SJCRH30 (cell line): ENCODE results near the gene GPATCH11. TPM values are rescaled to one million over a fixed set of nuclear protein-coding genes. Genes with fewer than 3 reads are reported as not detected.
A peak's percentile ranks its signal among the peaks of the same experiment; 100 is the strongest.

Experiments
- DNase-seq, 2 experiments: peaks; one replicate each; pipeline ENCODE4 v3.0.0-alpha.2; 2015 to 2020
- H3K27ac ChIP-seq: fragments of 250-450 bp; sonication (Bioruptor Pico); 2 replicates; pipeline ENCODE4 v1.5.1; 2020; ENCODE audit warnings: mild to moderate bottlenecking, moderate library complexity
- H3K27me3 ChIP-seq: fragments of 250-450 bp; sonication (Bioruptor Pico); 2 replicates; pipeline ENCODE4 v1.5.1; 2020; ENCODE audit warnings: mild to moderate bottlenecking, moderate library complexity
- H3K36me3 ChIP-seq: fragments of 250-450 bp; sonication (Bioruptor Pico); 2 replicates; pipeline ENCODE4 v1.5.1; 2020; ENCODE audit warnings: mild to moderate bottlenecking, moderate library complexity
- H3K4me1 ChIP-seq: fragments of 250-450 bp; sonication (Bioruptor Pico); 2 replicates; pipeline ENCODE4 v1.5.1; 2020; ENCODE audit warnings: mild to moderate bottlenecking, moderate library complexity
- H3K4me3 ChIP-seq: fragments of 250-450 bp; sonication (Bioruptor Pico); 2 replicates; pipeline ENCODE4 v1.5.1; 2020; ENCODE audit warnings: mild to moderate bottlenecking, moderate library complexity
- H3K9me3 ChIP-seq: fragments of 250-450 bp; sonication (Bioruptor Pico); replicated peaks from 2 replicates; pipeline ENCODE4 v1.5.1; 2020; ENCODE audit warnings: mild to moderate bottlenecking, moderate library complexity
- total RNA-seq: library from RNA; depleted of rRNA; stranded (reverse); fragments of >200 nt; shearing (Covaris generic); gene quantifications from 2 replicates; pipeline ENCODE4 v1.2.3, GENCODE V29; 2014

The GPATCH11 gene
- total RNA-seq, 1 experiment from 2014 or later = 22.2 TPM

DNA sequence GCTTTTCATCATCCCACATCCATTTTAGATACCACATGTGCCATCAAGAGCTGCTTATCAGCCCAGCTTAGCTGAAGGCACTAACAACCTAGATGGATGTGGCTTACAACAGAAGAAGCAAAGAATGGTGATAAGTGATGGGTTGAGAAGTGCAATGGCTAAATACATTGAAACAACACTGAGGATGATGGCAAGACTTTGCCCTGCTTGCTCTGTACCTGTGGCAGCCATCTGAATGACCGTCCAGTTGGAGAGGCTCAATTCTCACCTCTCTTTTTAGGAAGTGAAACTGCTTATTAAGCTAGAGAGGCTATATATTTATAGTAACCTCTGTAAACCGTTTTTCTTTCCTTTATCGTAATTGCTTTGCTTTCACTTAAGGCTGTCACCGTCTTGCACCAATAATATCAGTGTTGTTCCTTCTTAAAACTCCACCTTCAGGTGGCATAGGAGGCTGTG lies 5.7 kb downstream of the GPATCH11 start:
- no peak for DNase-seq
- no peaks in the 10 kb centered on the region for H3K27me3 ChIP-seq
- H3K27ac ChIP-seq = no peak overlapping the region
- H3K9me3 ChIP-seq = no peaks in the 10 kb centered on the region
- peaks cover 47% of the 10 kb centered on the region for H3K36me3 ChIP-seq
- no peak overlapping the region for H3K4me3 ChIP-seq
- peaks cover 6% of the 10 kb centered on the region for H3K4me1 ChIP-seq

DNA sequence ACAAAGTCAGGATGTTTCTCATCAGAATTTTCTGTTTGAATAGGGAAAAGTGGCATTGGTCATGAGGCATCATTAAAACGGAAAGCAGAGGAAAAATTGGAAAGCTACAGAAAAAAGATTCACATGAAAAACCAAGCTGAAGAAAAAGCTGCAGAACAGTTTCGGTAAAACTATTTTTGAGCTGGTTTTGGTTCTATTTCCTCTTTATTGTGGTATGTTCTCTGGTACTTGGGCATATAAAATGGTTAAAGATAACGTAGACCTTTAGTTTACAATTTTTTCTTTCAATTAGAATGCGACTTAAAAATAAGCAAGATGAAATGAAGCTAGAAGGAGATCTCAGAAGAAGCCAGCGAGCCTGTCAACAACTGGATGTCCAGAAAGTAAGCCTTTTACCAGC lies 7.6 kb downstream of the GPATCH11 start:
- peaks cover 62% of the 10 kb centered on the region for H3K36me3 ChIP-seq

DNA sequence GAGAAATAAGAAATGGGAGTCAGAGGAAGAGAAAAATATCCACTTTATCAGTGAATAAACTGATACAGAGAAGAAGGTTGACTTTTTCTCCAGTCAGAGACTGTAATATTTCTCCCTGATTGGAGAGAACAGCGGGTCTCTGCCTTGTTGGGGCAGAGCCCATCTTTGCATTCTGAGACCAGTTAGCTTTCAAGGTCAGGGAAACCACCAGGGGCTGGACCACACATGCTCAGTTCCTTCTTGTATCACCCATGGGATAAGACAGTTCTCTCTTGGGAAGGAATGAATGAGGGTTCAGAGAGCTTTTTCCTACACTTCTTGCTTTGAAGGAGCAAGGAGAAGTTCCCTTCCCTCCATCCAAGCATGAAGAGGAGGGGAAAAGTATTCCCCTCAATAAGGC lies 12.2 kb downstream of the GPATCH11 start:
- Histone ChIP-seq H3K27me3 (no peaks in the 10 kb centered on the region), H3K4me3 (no peak overlapping the region), H3K36me3 (peaks cover 53% of the 10 kb centered on the region), H3K27ac (no peak overlapping the region), H3K4me1 (peaks cover 5% of the 10 kb centered on the region; the same call in 1 of the 2 replicates), H3K9me3 (no peaks in the 10 kb centered on the region)
- DNase-seq = no peak

More for the DNA sequence above, 7.6 kb downstream of the GPATCH11 start:
- Histone ChIP-seq H3K4me1 (no peaks in the 10 kb centered on the region), H3K27me3 (no peaks in the 10 kb centered on the region), H3K9me3 (no peaks in the 10 kb centered on the region), H3K4me3 (no peak overlapping the region), H3K27ac (no peak overlapping the region)
- no peak for DNase-seq

DNA sequence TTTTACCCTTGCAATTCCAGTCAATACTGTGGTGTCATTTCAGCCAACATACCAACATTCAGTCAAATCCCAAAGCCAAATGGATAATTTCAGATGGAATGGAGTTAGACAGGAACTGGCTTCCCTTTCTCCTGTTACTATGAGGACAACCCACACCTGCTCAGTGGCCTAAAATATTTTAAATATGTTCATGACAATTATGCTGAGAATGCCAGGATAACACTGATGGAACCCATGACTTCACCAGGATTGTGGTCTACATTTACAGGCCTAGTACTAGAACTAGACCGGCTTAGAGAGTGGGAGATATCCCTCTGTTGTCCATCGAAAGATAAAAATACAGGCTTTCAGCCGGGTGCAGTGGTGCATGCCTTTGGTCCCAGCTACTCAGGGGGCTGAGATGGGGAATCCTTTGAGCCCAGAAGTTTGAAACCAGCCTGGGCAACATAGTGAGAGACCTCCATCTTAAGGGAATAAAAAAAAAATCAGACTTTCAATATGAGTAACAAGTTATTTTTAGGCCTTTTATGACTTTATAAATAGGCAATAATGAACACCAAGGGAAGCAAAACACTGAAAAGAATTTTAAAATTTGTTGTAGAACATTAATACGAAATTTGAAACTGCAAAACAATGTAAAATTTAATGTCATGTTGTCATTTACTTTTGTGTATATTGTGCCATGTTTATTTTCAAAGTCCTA lies 14.2 kb downstream of the GPATCH11 start:
- Histone ChIP-seq H3K9me3 (no peaks in the 10 kb centered on the region), H3K27ac (peak overlapping the region; percentile 27; the same call in 1 of the 2 replicates), H3K27me3 (no peaks in the 10 kb centered on the region), H3K4me3 (no peak overlapping the region), H3K4me1 (peaks cover 5% of the 10 kb centered on the region; the same call in 1 of the 2 replicates), H3K36me3 (peaks cover 36% of the 10 kb centered on the region)
- DNase-seq = peak; percentile 58 to 61

DNA sequence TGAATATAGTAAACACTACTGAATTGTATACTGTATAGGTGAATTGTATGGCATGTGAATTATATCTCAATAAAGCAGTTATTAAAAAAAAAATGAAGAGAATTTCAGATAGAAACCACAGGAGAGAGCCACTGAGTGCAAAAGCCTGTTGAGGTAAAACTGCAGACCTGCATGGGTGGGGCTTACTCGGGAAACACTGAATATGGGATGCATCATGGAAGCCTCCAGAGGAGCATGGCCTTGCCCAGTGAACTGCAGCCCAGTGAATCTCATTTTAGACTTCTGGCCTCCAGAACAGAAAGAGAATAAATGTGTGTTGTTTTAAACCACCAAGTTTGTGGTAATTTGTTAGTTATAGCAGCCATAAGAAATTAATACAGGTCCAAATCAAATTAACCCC lies 15.7 kb downstream of the GPATCH11 start:
- H3K27ac ChIP-seq = no peak overlapping the region
- DNase-seq = no peak
- H3K9me3 ChIP-seq = no peaks in the 10 kb centered on the region
- peaks cover 5% of the 10 kb centered on the region; the same call in 1 of the 2 replicates for H3K4me1 ChIP-seq
- peaks cover 25% of the 10 kb centered on the region for H3K36me3 ChIP-seq
- H3K4me3 ChIP-seq = no peak overlapping the region
- no peaks in the 10 kb centered on the region for H3K27me3 ChIP-seq

DNA sequence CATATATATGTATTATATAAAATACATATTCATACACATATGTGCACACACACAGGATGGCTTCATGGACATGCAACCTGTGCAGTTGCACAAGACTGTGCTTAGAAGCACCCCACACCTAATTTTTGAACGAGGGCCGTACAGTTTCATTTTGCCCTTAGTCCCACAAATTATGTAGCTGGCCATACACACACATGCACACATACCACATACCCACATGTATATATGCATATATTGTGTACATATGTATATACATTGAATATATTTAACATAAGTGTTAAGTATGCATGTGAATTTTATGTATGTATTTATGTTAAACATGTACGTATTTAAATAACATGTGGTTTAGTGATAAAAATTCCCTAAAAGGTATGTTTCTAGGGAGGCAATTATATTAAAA lies 18.3 kb downstream of the GPATCH11 start:
- Histone ChIP-seq H3K9me3 (no peaks in the 10 kb centered on the region), H3K4me3 (no peak overlapping the region), H3K27me3 (no peaks in the 10 kb centered on the region), H3K4me1 (peaks cover 5% of the 10 kb centered on the region; the same call in 1 of the 2 replicates), H3K27ac (no peak overlapping the region), H3K36me3 (peaks cover 26% of the 10 kb centered on the region)
- no peak for DNase-seq

DNA sequence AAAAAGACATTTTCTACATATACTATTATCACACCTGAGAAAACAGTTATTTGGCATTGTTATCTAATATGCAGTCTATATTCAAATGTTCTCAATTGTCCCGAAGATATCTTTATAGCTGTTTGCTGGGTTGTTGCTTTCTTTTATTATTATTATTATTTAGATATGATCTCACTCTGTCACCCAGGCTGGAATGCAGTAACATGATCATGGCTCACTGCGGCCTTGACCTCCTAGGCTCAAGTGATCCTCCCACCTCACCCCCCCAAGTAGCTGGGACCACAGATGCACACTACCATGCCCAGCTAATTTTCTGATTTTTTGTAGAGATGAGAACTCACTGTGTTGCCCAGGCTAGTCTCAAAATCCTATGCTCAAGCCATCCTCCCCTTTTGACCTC lies 19.9 kb downstream of the GPATCH11 start:
- no peaks in the 10 kb centered on the region for H3K9me3 ChIP-seq
- DNase-seq = no peak
- H3K4me3 ChIP-seq = no peak overlapping the region
- H3K36me3 ChIP-seq = peaks cover 38% of the 10 kb centered on the region
- no peaks in the 10 kb centered on the region for H3K27me3 ChIP-seq
- H3K27ac ChIP-seq = no peak overlapping the region
- 0 out of 2 replicates have a peak, but pooled peaks cover 2% of the 10 kb centered on the region for H3K4me1 ChIP-seq

DNA sequence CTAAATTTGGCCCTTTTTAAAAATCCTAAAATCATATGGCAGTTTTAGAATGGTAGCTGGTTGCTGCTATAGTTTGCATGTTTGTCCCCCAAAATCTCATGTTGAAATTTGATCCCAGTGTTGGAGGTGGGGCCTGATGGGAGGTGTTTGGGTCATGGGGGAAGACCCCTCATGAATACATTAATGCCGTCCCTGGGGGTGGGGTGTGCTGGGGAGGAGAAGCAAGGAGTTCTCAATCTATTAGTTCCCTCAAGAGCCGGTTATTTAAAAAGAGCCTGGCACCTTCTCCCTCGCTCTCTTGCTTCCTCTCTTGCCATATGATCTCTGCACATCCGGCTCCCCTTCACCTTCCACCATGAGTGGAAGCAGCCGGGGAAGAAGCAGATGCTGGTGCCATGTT lies 20.8 kb downstream of the GPATCH11 start:
- no peak overlapping the region for H3K4me3 ChIP-seq
- H3K4me1 ChIP-seq = no peaks in the 10 kb centered on the region
- no peak for DNase-seq
- no peaks in the 10 kb centered on the region for H3K27me3 ChIP-seq
- H3K36me3 ChIP-seq = peaks cover 36% of the 10 kb centered on the region
- no peak overlapping the region for H3K27ac ChIP-seq
- H3K9me3 ChIP-seq = no peaks in the 10 kb centered on the region

DNA sequence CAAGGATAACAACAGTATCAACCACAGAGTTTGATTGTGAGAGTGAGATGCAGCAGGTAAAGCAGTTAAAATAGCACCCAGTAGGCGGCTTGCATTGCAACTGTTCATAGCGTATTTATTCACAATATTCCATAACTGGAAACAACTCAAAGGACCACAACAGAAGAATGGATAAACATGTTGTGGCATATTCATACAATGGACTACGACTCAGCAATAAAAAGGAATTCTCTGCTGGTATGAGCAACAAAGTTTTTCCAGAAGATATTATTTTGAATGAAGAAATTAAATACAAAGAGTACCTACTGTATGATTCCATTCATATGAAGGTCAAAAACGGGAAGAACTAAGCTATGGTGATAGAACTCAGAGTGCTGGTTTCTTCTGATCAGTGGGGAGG lies 25.2 kb downstream of the GPATCH11 start:
- no peak overlapping the region for H3K4me3 ChIP-seq
- peaks cover 53% of the 10 kb centered on the region for H3K36me3 ChIP-seq
- no peaks in the 10 kb centered on the region for H3K9me3 ChIP-seq
- no peak for DNase-seq
- no peak overlapping the region for H3K27ac ChIP-seq
- H3K4me1 ChIP-seq = no peaks in the 10 kb centered on the region
- no peaks in the 10 kb centered on the region for H3K27me3 ChIP-seq

DNA sequence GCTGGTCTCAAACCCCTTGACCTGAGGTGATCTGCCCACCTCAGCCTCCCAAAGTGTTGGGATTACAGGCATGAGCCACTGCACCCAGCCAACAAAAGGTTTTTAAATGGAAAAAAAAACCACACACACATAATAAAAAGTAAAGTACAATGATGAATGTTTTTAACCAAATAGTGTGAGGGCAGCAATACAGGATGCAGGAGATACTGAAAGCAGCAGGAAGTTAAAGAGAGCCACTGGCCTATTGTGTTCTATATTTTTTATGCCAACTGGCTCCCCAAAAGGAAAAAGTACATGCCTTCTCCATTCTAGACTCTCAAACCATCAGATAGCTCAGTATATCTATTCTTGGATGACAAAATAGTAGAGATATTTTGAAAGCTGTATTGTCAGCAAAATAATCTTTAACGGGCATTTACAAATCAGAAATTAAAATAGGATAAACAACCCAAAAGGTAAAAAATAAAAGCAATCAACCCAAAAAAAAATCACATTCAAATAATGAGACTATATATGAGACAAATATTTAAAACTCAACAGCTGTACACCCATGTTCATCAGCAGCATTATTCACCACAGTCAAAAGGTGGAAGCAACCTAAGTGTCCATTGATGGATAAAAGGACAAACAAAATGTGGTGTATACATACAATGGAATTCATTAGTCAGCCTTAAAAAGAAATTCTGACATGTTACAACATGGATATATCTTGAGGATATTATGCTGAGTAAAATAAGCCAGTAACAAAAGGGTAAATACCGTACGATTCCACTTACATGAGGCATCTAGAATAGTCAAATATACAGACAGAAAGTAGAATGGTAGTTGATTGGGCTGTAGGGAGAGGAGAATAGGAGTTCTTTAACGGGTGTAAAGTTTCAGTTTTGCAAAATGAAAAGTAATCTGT lies 26.2 kb downstream of the GPATCH11 start:
- H3K9me3 ChIP-seq = no peaks in the 10 kb centered on the region
- H3K4me3 ChIP-seq = no peak overlapping the region
- no peak for DNase-seq
- H3K36me3 ChIP-seq = peaks cover 60% of the 10 kb centered on the region
- no peaks in the 10 kb centered on the region for H3K27me3 ChIP-seq
- H3K27ac ChIP-seq = no peak overlapping the region
- no peaks in the 10 kb centered on the region for H3K4me1 ChIP-seq

DNA sequence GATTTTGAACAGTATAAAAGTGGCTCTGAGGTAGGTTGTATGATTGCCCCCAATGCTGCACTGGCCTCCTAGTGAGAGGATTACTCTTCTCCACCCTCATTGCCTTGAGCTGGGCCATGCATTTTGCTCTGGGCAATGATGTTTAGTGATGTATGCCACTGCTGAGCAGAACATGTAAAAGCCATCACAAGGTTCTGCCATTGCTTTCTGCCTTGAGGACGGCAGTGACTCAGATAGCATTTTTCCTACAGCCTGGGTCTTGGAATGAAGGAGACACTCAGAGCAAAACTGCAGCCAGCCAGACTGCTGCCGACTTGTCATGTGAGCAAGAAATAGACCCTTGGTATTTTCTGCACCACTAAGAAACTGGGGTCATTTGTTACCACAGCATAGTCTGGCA lies 27.6 kb downstream of the GPATCH11 start:
- no peak for DNase-seq
- Histone ChIP-seq H3K4me1 (no peaks in the 10 kb centered on the region), H3K9me3 (no peaks in the 10 kb centered on the region), H3K27me3 (no peaks in the 10 kb centered on the region), H3K27ac (no peak overlapping the region), H3K4me3 (no peak overlapping the region), H3K36me3 (peaks cover 57% of the 10 kb centered on the region)

DNA sequence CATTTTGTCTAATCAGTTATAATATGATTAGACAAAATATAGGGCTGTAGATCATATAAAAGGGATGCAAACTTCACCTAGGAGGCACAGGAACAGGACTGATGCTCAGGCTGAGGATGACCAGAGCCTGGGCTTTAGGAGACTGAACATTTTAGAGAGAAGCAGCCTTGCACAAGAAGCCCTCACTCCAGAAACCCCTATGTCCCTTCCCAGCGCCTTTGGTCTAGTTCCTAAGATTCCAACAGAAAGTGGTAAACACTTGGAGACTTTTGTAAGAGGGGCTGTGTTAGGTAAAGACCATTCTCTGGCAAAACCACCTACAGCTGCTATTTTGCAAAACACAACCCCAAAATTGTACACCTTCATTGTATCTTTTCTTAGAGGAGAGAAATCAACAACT lies 33.2 kb downstream of the GPATCH11 start:
- Histone ChIP-seq H3K9me3 (no peaks in the 10 kb centered on the region), H3K36me3 (peaks cover 52% of the 10 kb centered on the region), H3K4me1 (no peaks in the 10 kb centered on the region), H3K4me3 (no peak overlapping the region), H3K27ac (no peak overlapping the region), H3K27me3 (no peaks in the 10 kb centered on the region)
- DNase-seq = no peak

DNA sequence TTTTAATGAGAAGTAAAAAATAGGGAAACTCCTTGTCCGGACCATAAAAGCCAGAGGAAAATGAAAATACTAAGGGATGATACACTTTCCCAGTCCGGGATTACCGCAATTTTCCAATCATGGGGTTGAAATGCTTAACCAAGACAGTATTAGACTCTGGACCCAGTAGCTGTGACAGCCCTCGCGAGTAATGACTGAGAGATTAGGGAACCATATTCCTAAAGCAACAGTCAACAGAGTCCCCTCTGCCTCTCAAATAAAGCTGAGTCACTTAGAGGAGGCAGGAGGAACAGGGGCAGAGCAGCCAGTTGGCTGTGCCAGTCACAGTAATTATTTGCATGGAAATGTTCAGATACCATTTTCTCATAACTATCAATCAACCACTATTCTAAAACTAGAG lies 34.8 kb downstream of the GPATCH11 start:
- no peaks in the 10 kb centered on the region for H3K4me1 ChIP-seq
- H3K27me3 ChIP-seq = no peaks in the 10 kb centered on the region
- no peak overlapping the region for H3K27ac ChIP-seq
- H3K9me3 ChIP-seq = no peaks in the 10 kb centered on the region
- DNase-seq = peak in 1 of 2 experiments; percentile 25
- H3K36me3 ChIP-seq = peaks cover 47% of the 10 kb centered on the region
- no peak overlapping the region for H3K4me3 ChIP-seq

DNA sequence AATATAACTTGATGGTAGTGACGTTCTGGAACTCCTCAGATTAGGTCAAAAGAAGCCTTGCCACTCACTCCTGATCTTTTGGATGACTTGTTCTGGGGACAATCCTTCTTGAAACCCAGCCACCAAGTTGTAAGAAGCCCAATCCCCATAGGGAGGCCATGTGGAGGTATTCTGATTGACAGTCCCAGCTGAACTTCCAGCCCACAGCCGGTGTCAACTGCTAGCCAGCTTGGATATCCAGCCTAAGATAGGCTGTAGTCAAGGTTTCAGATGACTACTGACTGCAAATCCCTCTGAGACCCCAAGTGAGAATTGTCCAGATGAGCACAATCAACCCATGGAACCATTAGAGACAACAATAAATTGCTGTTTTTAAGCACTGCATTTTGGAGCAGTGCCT lies 41.1 kb downstream of the GPATCH11 start:
- Histone ChIP-seq H3K4me3 (no peak overlapping the region), H3K4me1 (peaks cover 13% of the 10 kb centered on the region), H3K27me3 (no peaks in the 10 kb centered on the region), H3K9me3 (no peaks in the 10 kb centered on the region), H3K27ac (peak overlapping the region; percentile 78), H3K36me3 (peaks cover 26% of the 10 kb centered on the region)
- peak; percentile 96 to 99 for DNase-seq

DNA sequence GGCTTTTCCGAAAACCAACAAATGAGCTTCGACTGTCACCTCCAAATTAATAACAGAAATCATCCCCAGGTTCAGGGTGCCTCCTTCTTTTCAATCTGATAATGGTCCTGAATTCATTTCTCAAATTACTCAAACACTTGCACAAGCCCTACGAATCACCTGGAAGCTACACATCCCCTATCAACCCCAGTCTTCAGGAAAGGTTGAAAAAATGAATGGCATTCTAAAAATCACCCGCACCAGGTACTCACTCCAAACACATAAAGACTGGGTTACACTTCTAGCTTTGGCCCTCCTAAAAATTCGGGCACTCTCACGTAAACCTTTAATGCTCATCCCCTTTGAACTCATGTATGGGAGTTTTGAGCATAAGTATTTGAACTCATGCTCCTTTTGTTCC lies 48.6 kb downstream of the GPATCH11 start:
- Histone ChIP-seq H3K27me3 (no peaks in the 10 kb centered on the region), H3K4me3 (no peak overlapping the region), H3K27ac (no peak overlapping the region), H3K4me1 (no peaks in the 10 kb centered on the region), H3K9me3 (no peaks in the 10 kb centered on the region), H3K36me3 (peaks cover 41% of the 10 kb centered on the region)
- DNase-seq = no peak
